Upper lobe of left lung (tissue), 4 donors: ENCODE measurements around the gene CUBN.

Experiments
- EP300 ChIP-seq, 4 donors: sonication (generic); formaldehyde crosslinking; IDR thresholded peaks; one replicate each; pipeline ENCODE4 v1.5.1; 2017; ENCODE audit warnings: antibody characterized with exemption in 4 of 4, control low read depth in 2 of 4
- TF ChIP-seq, protein P1 (sequence below), 6 experiments: fragments of 450-650 bp in 4 of 6; fragments of 200-600 bp in 2 of 6; sonication (generic) in 2 of 6; IDR thresholded peaks; one replicate each; pipeline ENCODE4 v1.5.1; 2016 to 2019; ENCODE audit warnings: antibody characterized with exemption in 6 of 6

DNA sequence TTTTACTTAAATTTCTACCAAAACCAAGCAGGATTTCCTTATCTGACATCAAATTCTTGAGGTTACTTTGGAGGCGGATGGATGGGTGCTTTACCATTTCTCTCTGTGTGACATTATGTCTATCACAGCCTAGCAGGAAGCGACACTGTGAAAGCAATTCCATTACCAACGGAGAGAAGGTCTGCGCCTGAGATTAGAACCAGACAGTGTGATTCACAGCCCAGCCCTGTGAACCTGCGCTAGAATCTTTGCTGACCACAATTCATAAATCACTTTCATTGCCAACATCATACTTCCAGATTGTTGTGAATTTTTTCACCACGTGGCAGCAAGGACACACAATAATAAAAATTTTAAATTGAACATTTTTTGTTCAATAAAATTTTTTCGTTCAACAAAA lies 126.5 kb downstream of the CUBN start:
- TF ChIP-seq, protein P1, sequence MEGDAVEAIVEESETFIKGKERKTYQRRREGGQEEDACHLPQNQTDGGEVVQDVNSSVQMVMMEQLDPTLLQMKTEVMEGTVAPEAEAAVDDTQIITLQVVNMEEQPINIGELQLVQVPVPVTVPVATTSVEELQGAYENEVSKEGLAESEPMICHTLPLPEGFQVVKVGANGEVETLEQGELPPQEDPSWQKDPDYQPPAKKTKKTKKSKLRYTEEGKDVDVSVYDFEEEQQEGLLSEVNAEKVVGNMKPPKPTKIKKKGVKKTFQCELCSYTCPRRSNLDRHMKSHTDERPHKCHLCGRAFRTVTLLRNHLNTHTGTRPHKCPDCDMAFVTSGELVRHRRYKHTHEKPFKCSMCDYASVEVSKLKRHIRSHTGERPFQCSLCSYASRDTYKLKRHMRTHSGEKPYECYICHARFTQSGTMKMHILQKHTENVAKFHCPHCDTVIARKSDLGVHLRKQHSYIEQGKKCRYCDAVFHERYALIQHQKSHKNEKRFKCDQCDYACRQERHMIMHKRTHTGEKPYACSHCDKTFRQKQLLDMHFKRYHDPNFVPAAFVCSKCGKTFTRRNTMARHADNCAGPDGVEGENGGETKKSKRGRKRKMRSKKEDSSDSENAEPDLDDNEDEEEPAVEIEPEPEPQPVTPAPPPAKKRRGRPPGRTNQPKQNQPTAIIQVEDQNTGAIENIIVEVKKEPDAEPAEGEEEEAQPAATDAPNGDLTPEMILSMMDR (IDR thresholded peaks at IDR 0.05) = no peak
- TF ChIP-seq EP300 (IDR thresholded peaks at IDR 0.05) = no peak
